Adipose tissue (tissue), 3 donors: ENCODE results near the gene NMNAT2. TPM values are rescaled to one million over a fixed set of nuclear protein-coding genes. Genes with fewer than 3 reads are reported as not detected.
"Not testable (repeated sequence)": the region's sequence is repeated elsewhere in the genome, so short reads cannot be mapped to it uniquely, and the experiment has no call there.

Experiments
- H3K27ac ChIP-seq: one replicate; pipeline ENCODE4 v1.5.1; 2013; ENCODE audit warnings: low read depth, low read length
- WGBS, 3 donors: extraction: QIAGEN DNeasy Blood & Tissue Kit; methylation state at CpG; one replicate each; pipeline ENCODE4 v1.1.7; 2013; 5-methylcytosine and 5-hydroxymethylcytosine counted together
- polyA plus RNA-seq, 3 donors: library from polyadenylated mRNA; stranded (reverse); fragments of 200-250 nt; gene quantifications; one replicate each; pipeline ENCODE4 v1.2.3, GENCODE V29; 2013
- donor health status: healthy with polysubstance abuse.
- donor health status: Bipolar disorder and iron deficiency.
- donor health status: healthy.

The NMNAT2 gene
- polyA plus RNA-seq, 3 donors, result 0.90 to 1.9 (median 1.3) TPM

DNA sequence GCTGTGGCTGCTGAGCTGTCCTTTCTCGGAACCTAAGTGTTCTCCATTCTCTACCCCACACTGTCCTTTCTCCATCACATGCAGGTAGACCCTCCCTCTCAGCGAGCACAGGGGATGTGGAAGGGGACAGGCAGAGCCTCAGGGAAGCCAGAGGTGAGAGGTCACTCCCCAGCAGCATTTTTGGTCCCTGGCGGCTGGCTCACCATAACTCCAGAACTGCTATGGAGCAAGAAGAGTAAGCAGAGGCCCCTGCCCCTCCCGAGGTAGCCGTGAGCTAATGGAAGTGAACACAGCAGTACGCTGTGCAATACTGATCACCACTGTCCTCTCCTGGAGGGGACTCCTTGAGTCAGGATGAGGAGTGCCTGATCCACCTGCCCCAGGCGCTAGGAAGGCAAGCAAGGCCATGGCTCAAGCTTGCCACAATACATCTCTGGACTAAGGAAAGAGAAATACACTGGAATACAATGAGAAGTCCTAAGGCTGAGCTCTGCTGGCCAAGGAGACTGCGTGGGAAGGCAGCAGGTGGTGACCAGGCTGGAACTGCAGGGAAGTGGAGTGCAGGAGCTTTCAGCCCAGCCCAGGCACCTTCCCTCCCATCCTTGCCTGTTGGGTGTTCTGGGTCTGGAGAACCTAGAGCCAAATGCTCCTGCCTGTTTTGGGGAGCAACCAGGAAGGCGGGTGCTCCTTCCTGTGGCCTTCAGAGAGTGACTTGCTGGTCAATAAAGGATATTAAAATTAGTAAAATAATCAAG, 135.9 kb downstream of the NMNAT2 start:
- 49 to 84% (median 82%) methylated on average over 9 of the region's 9 CpGs for WGBS, 3 donors
- no peak overlapping the region for H3K27ac ChIP-seq

DNA sequence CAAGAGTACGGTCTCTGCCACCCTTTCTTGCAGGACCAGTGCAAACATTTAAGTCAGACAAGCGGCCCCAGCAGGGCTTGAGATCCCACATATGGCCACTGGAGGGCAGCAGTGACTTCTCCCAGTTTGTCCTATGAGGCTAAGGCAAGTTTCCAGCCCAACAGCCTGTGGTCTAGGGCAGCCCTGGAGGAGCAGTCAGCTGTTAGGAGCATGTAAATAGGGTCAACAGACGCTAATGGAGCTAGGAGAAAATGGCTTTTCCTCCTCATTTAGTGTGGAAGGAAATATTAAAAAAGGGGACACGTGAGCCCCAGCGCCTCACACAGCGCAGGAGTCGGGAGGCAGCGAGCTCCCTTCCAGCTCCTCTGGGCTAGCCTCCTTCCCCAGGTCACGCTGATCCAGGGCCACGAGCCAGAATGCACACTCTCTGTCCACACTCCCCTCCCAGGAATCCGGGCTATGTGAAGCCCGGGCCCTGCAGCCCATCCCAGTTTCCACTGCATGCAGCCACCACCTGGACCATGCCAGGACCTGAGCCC, 136.6 kb downstream of the NMNAT2 start:
- WGBS, 3 donors, result 25 to 35% (median 26%) methylated on average over 11 to 12 of the region's 12 CpGs
- H3K27ac ChIP-seq, result no peak overlapping the region

DNA sequence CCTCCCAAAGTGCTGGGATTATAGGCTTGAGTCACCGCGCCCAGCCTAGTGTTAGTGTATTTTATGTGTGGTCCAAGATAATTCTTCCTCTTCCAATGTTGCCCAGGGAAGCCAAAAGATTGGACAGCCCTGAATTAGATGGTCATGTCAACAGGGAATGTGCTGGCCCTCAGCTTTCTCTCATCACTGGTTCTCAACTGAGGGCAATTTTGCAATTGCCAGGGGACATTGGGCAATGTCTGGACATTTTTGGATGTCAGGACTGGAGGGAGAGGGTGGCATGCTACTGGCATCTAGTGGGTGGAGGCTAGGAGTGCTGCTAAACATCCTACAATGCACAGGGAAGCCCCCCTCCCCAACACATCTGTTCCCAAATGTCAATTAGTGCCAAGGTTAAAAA, 137.1 kb downstream of the NMNAT2 start:
- WGBS, 3 donors, result 74 to 92% (median 84%) methylated on average over 2 of the region's 2 CpGs
- H3K27ac ChIP-seq, result no peak overlapping the region

DNA sequence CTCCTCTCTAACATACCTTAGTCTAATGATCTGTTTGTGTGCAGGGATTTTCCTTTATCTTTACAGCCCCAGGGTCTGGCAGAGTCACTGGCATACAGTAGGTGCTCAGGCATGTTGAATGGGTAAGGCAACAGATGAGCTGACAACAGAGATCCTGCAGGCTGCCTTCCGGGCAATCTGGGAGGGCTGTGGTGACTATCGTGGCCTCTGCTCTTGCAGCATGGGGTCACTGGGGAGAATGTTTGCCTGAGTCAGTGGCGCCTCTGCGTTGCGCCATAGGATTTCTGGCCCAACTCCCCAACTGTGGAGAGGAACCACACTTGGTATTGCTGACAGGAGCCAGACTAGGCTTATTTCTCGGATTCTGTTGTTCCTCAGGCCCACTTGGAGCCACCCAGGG, 138.3 kb downstream of the NMNAT2 start:
- 49 to 88% (median 52%) methylated on average over 6 of the region's 6 CpGs for WGBS, 3 donors
- no peak overlapping the region for H3K27ac ChIP-seq

DNA sequence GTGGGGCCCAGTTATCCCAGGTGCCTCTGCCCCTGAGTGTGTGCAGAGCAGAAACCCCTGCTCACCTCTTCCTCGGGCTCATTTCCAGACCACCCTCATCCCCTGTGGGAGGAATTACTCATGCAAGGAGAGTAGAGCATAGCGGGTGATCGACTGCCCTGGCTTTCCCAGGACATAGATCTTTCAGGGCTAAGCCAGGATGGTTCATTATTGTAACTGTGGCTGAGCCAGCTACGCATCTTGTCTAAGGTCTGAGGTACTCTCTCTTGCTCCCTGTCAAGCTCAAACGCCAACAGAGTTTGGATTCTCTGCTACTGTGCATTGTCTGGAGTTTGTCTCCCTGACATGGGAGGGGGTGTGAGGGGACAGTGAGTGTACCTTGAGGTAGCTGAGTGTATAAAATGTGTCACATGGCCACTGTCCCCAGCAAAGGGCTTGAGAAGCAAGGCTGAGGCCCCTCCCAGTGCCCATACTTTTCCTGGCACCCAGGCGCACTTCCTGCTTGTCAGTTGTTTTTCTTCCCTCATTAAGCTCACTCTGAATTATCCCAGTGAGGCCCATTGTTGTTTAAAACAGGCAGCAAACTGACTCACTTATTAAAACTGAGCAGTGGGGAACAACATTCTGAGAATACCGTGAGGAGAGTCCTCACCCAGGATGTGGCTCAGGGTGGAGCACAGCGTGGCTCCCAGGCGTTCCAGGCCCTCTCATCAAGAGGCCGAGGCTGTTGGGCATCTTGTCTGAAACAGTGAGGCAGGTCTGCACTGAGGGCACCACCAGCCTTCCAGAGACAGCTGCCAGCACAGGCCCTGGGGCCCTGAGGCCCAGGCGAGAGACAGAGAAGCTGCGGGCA, 139.2 kb downstream of the NMNAT2 start:
- no peak overlapping the region for H3K27ac ChIP-seq
- 61 to 76% (median 66%) methylated on average over 12 of the region's 12 CpGs for WGBS, 3 donors

DNA sequence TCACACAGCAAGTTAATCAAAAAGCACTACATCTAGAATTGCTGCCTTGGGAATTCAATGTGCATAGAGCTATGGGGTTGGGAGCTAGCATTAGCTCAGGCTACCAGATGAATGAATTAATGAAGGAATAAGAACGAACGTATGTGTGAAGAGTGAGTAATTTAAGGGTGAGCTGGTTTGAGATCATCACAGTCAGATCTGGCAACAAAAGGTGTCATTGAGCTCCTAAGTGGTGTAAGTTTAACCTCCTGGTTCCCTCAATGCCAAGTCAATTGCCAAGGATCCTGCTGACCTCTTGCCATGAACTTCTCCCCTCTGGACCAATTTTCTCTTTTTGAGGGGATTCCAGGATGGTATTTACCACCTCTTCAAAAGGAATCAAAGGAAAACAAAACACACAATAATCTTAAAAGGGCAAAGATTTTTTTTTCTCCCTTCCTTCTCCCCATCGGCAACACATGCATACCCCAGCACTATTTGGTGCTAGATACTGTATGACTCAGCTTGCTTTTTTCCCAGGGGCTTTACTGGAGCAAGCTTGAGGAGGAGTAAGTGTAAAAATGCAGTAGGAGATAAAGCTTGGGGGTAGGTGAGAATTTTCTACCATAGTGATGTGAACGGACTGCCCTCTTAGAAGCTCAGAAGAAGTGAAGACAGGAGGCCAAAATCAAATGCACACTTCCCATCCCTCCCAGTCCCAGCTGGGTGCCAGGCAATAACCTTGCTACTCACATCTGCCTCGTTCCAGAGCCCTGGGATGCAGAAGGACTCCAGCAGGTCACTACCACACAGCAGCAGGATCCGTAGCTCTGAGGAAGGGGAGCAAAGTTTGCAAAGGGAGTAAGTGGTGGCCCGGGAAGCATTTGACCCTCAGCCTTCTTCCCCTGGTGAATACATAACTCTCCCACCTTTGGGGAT, 140.1 kb downstream of the NMNAT2 start:
- 51 to 63% (median 57%) methylated on average over 7 of the region's 7 CpGs for WGBS, 3 donors
- no peak overlapping the region for H3K27ac ChIP-seq

DNA sequence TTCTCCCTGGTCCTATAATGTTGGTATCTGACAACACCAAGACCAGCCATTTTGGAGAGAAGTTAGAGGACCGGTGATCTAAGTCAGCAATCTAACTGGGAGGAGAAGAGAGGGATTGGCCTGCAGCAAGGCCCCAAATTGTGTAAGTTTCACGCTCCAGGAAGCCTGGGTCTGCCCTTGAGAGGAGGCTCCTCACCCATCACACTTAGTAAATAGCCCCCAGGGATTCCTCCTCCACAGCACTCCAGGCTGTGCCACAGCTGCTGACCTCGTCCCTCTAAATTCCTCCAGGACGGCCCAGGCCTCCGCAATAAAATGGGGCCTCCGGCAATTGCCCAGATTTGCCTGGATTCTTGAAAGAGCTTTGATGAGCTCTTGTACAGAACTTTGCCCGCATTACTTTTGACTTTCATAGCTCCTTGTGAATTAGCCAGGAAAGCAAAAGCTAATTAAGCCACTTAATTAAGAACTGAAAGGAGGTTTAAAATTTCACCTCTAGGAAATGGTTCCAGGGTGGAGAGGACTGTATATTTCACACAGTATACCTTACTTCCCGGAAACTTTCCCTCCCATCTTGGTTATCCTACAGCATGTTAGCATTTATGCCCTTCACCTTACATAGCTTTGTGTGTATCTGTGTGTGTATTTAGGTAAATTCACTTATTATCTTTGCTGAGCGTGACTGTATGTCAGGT, 141.6 kb downstream of the NMNAT2 start:
- WGBS, 3 donors, result 83 to 86% (median 84%) methylated on average over 9 of the region's 9 CpGs
- no peak overlapping the region for H3K27ac ChIP-seq

DNA sequence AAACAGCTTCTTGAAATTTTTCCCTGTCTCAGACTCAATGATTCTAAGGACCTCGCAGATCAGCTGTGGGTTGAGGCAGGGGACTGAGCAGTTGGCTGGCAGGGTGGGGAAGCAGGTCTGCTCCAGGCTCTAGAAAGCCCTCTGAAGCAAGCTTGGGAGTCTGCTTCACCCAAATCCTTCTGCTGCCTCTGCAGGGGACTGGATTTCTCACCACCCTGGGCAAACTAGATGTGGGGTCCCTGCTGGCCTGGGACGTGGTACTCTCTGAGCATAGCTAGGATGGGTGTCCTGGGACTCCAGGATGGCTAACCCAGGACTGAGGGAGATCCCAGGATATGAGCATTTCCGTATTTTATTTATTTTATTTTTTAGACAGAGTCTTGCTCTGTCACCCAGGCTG, 142.9 kb downstream of the NMNAT2 start:
- no peak overlapping the region for H3K27ac ChIP-seq
- 88 to 100% (median 93%) methylated on average over 3 of the region's 3 CpGs for WGBS, 3 donors

DNA sequence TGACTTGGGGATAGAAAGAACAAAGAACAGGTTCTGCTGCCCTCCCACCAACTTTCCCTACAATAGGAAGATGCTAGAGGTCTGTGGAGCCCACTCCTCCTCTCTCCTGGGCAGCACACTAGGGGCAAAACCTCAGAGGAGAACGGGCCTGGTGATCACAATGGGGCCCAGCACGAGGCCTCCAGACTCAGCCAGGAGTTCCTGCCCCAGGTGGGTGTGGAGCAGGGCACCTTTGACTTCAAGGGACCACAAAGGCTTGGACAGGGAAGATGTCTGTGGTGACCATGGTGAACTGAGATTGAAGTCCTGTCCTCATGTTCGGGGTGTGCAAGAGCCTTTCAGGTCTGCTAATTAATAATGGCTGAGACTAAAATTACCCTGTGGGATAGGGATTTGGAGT, 143.3 kb downstream of the NMNAT2 start:
- no peak overlapping the region for H3K27ac ChIP-seq
- WGBS, 3 donors, result 87 to 89% (median 89%) methylated on average over 3 of the region's 3 CpGs

DNA sequence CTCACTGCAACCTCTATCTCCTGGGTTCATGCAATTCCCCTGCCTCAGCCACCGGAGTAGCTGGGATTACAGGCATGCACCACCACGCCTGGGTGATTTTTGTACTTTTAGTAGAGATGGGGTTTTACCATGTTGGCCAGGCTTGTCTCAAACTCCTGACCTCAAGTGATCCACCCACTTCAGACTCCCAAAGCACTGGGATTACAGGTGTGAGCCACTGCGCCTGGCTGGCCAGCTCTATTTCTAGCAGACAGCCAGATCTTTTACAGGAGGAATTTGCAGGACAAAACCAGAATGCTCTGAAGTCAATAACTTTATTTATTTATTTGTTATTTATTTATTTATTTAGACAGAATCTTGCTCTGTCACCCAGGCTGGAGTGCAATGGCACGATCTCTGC, 144.2 kb downstream of the NMNAT2 start:
- WGBS, 3 donors, result 83 to 95% (median 95%) methylated on average over 4 of the region's 4 CpGs
- not testable (repeated sequence) for H3K27ac ChIP-seq

DNA sequence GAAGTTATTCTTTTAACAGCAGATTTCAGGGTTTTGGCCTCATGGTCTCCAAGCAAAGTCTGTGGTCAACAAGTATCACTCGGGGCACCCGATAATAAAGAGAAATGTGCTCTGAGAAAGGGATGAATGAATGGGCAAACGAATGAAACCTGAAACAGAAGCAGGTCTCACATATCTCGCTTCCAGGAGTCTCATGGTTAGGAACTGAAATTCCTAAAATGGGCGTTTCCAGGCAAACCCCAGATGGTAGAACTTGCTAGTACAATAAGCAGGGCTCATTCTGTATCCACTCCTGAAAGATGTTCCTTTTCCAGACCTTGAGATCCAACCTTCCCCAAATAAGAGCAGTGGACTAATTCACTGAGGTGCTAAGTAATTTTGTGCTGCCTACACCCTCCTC, 144.9 kb downstream of the NMNAT2 start:
- peak overlapping the region; percentile 26 for H3K27ac ChIP-seq
- 88 to 89% (median 88%) methylated on average over 5 of the region's 5 CpGs for WGBS, 3 donors

DNA sequence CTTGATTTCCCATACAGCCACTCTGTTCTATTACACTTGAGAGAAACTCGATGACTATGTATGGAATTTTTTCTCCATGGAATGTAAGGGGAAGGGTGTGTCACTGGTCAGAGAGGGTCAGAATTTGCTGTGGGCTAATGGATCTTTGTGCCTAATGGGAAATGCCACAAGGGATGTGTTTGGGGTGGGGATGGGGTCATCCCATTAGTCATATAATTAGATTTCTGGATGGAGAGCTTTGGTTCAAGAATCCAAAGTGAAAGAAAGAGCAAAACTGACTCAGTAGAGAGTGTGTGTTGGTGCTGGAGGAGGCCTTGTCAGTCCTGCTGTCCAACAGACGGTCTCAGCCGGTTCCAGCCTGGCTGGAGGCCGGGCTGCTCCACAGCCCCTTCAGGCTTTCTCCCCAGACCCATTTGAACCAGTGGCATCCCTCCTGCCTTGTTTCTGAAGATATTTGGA, 145.8 kb downstream of the NMNAT2 start:
- WGBS, 3 donors, result 66 to 85% (median 73%) methylated on average over 4 of the region's 4 CpGs
- no peak overlapping the region for H3K27ac ChIP-seq

DNA sequence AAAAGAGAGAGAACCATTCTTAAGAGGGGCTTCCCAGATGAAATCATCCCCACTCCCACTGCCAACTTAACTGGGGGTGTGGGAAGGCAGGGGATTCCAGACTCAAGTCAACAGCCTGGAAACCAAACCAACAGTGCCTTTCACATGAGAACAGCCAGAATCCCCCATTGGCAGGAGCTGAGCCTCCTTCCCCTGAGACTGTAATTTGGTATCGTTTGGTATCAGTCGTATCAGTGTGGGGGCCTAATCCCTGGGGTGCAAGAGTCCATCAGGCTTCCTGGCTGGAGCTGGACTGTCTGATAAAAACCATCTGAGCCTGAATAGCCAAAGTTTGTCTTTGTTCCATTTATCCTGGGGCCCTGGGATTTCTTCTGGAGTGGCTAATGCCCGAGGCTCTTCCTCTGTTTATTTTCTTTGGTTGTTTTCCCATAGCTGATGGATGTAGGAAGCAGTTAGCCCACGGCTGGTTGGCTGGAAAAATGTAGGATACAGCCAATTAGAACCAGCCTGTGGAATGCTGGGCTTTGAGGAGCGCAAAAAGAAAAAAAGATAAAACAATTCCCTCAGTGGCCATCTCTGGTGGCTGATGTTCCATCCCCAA, 147.5 kb downstream of the NMNAT2 start:
- 26 to 51% (median 44%) methylated on average over 5 of the region's 5 CpGs for WGBS, 3 donors

DNA sequence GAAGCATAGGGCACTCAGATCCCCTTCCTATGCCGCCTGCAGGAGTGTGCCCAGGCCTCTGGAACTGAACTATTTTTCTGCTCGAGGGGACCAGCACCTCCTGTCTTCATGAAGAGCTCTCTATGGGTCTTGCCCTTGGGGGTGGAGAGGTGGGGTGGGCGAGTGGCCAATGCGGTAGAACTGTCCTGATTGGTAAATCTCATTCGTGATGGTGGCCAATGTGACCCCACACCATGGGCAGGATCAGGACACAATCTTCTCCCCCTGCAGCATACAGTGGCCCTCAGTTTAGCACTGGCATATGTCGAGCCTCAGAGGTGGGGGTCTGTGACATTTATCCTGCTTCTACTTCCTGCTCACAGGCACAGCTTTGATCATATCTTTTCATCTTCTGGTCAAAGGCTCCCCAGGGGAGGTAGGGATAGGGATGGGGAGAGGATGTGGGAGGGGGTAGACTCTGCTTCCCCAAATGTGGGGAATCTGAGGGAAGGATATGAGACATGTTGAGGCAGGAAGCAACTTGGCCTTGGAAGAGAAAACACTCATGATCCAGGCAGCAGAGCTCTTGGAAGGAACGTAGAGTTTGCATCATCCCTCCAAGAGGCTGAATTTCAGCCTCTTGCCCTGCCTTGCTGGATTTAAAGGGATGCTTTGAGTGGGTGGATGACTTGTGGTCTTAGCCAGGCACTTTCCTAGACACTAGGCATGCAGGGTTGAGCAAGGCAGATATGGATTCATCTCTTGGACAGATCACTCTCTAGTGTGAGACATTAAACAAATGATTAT, 150.3 kb downstream of the NMNAT2 start:
- H3K27ac ChIP-seq, result no peak overlapping the region
- WGBS, 3 donors, result 60 to 65% (median 60%) methylated on average over 7 of the region's 7 CpGs

More for the DNA sequence above, 147.5 kb downstream of the NMNAT2 start:
- no peak overlapping the region for H3K27ac ChIP-seq

DNA sequence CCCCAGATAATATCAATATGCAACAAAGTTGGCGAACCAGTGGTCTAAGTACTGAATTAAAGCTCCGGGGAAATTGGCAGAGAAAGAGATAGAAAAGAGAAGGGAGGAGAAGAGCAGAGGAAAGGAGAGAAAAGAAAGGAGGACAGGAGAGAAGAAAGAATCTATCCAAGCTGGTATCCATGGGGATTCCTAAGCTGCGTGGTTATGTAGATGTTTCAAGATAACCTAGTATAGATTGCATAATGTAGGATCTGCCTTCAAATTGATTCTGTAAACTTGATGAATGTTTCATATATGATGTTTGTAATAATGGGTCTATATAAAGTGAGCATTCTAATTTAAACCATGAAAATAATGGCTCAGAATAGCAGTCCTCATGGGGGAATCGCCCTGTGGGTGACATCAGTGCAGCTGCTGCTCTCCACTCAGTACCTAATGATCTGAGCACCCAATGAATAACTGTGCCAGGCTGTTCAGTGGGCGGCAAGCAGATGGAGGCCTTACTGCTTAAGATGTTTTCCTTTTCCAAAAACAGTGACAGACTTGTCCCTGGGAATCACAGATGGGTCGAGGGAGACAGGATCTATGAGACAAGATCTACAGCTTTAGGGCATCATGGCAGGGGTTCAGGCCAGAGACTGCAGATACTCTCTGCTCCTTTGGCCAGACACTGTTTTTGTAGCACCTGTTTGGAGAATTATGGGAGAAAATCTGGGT, 154.1 kb downstream of the NMNAT2 start:
- no peak overlapping the region for H3K27ac ChIP-seq
- WGBS, 3 donors, result 70 to 73% (median 72%) methylated on average over 6 of the region's 6 CpGs

DNA sequence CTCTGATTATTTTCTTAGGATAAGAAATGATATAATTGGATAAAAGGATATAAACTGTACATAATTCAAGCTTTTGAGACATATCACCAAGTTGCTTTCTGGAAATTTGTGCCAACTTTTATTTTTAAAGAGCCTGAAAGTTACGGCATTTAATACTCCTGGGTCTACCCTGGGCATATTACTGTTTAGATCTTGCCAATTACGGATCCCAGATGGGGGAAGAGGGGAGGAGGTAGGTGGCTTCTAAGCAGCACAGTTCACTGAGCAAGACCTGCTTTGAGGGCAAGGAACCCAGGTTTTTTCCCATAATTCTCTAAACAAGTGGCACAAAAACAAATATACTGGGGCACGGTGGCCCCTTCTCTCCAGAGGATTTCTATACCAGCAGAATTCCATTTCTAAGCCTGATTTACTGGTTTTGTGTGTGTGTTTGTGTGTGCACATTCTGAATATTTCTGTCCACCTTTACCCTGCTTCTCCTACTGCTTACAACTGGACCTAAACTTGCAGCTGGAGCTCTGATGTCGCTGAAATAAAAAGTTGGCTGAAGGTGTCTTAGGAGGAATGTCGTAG, 155.5 kb downstream of the NMNAT2 start:
- H3K27ac ChIP-seq, result no peak overlapping the region
- WGBS, 3 donors, result 57 to 71% (median 64%) methylated on average over 5 of the region's 5 CpGs
